K562 (cell line): ENCODE measurements around the gene SMIM29. TPM values are rescaled to one million over a fixed set of nuclear protein-coding genes. Genes with fewer than 3 reads are reported as not detected.

Source experiments
- AFF4 ChIP-seq: sonication (generic); formaldehyde crosslinking; IDR thresholded peaks from 2 replicates; pipeline ENCODE4 v1.8.0; 2023; ENCODE audit warnings: mild to moderate bottlenecking, missing genetic modification reagents
- CSDE1 ChIP-seq, 2 experiments: fragments of 450-650 bp; IDR thresholded peaks; 2 replicates each; pipeline ENCODE4 v1.6.1; 2016; ENCODE audit warnings: mild to moderate bottlenecking in 1 of 2
- HBP1 ChIP-seq: fragments of 450-650 bp; formaldehyde crosslinking; IDR thresholded peaks from 2 replicates; pipeline ENCODE4 v1.4.0; 2022; ENCODE audit warnings: missing genetic modification characterization
- NFYB ChIP-seq: IDR thresholded peaks from 2 replicates; pipeline ENCODE4 v1.6.1; 2011; ENCODE audit warnings: mild to moderate bottlenecking, moderate library complexity; ENCODE audit not compliant: insufficient read length; ENCODE audit errors: extremely low read depth
- PRPF4 ChIP-seq: fragments of 200-400 bp; formaldehyde crosslinking; IDR thresholded peaks from one replicate; pipeline ENCODE4 v1.6.1; 2017; ENCODE audit warnings: low read length, low read depth, mild to moderate bottlenecking; ENCODE audit not compliant: insufficient read depth, poor library complexity, severe bottlenecking
- RBBP5 ChIP-seq: fragments of 200-600 bp; sonication (generic); IDR thresholded peaks from 2 replicates; pipeline ENCODE4 v1.6.1; 2012; ENCODE audit warnings: borderline replicate concordance, mild to moderate bottlenecking, low read length, control low read depth, inconsistent platforms; ENCODE audit not compliant: insufficient read depth, poor library complexity, severe bottlenecking
- TBP ChIP-seq: optimal IDR thresholded peaks from 2 replicates; pipeline ENCODE3; 2011; ENCODE audit warnings: low read depth, low read length, improper control_type of control experiment
- ZBTB11 ChIP-seq, 3 experiments: fragments of 200-800 bp in 1 of 3; fragments of 250-450 bp in 1 of 3; fragments of 450-650 bp in 1 of 3; sonication (Bioruptor Pico) in 1 of 3; sonication (Bioruptor generic) in 1 of 3; formaldehyde crosslinking in 1 of 3; IDR thresholded peaks; 2 replicates each; pipeline versions ENCODE4 v1.6.1 to v1.8.0; 2016 to 2022; ENCODE audit warnings: mild to moderate bottlenecking in 2 of 3, missing genetic modification characterization in 2 of 3, missing compliant biosample characterization in 1 of 3, moderate library complexity in 1 of 3
- ZNF23 ChIP-seq: fragments of 250-450 bp; sonication (Bioruptor Pico); IDR thresholded peaks from 2 replicates; pipeline ENCODE4 v1.4.0; 2020; ENCODE audit warnings: mild to moderate bottlenecking
- polyA plus RNA-seq, 8 experiments: library from polyadenylated mRNA; depleted of rRNA in 4 of 8; stranded (reverse) in 5 of 8; unstranded in 3 of 8; fragments of >200 nt; fragmentation: Nextera tagmentation in 2 of 8; fragmentation: Illumina TruSeq in 1 of 8; extraction: Ambion mirVana in 2 of 8; extraction: Trizol in 1 of 8; gene quantifications; 2 replicates each; pipeline versions ENCODE4 v1.2.1 to v1.2.3, GENCODE V29; 2011 to 2014; ENCODE audit warnings: inconsistent platforms in 1 of 8, missing spikeins in 1 of 8
- total RNA-seq, 7 experiments: library from RNA; depleted of rRNA in 6 of 7; stranded (reverse); fragments of >200 nt in 6 of 7; fragmentation: Illumina TruSeq in 2 of 7; extraction: Trizol in 2 of 7; gene quantifications; 2 replicates each; pipeline versions ENCODE4 v1.2.1 to v1.2.3, GENCODE V29; 2011 to 2021; ENCODE audit warnings: low replicate concordance in 1 of 7

The SMIM29 gene
- total and polyA plus RNA-seq, 9 of the 15 experiments (the other 6 are each of a cell fraction or from before 2014, with no cell fraction given) = 6.5 to 36.7 (median 20.9) TPM

- TF ChIP-seq AFF4 (peak; percentile 70; the same call in 1 of the 2 replicates), NFYB (no peak), ZNF23 (CRISPR knock-in tag) (no peak), ZBTB11 (CRISPR knock-in tag; IDR thresholded peaks at IDR 0.05) (peak in 1 of 3 experiments; percentile 49; a peak in 1 of 6 replicates), TBP (peak; percentile 81), CSDE1 (IDR thresholded peaks at IDR 0.05) (peak in 1 of 2 experiments; percentile 37; a peak in 1 of 4 replicates), PRPF4 (no peak), HBP1 (no peak), RBBP5 (peak; percentile 46)
Measured at GRCh38 chr6:34223956-34224940, 24.6 kb downstream of the SMIM29 start (continued).
